Measurements from ENCODE around the gene CCDC170.

The CCDC170 gene

GRCh38 chr6:151633526-151634335 is 139.9 kb downstream of the CCDC170 start:
- H3K27me3 Mint-ChIP-seq: peaks cover 9% of the 10 kb centered on the region

GRCh38 chr6:151634336-151634720 is 140.5 kb downstream of the CCDC170 start:
- H3K4me1 Mint-ChIP-seq (ENCODE audit: low read depth): no peaks in the 10 kb centered on the region
- H3K9me3 Mint-ChIP-seq (ENCODE audit: low read depth): peaks cover 5% of the 10 kb centered on the region
- H3K27me3 Mint-ChIP-seq: peaks cover 9% of the 10 kb centered on the region
- H3K27ac Mint-ChIP-seq: no peak overlapping the region
- H3K4me3 Mint-ChIP-seq: no peak overlapping the region
- no peaks in the 10 kb centered on the region for H3K36me3 Mint-ChIP-seq

More at GRCh38 chr6:151633526-151634335, 139.9 kb downstream of the CCDC170 start:
- Mint-ChIP-seq H3K36me3 (no peaks in the 10 kb centered on the region), H3K4me1 (ENCODE audit: low read depth) (no peaks in the 10 kb centered on the region), H3K9me3 (ENCODE audit: low read depth) (peaks cover 5% of the 10 kb centered on the region), H3K4me3 (no peak overlapping the region), H3K27ac (no peak overlapping the region)

DNA sequence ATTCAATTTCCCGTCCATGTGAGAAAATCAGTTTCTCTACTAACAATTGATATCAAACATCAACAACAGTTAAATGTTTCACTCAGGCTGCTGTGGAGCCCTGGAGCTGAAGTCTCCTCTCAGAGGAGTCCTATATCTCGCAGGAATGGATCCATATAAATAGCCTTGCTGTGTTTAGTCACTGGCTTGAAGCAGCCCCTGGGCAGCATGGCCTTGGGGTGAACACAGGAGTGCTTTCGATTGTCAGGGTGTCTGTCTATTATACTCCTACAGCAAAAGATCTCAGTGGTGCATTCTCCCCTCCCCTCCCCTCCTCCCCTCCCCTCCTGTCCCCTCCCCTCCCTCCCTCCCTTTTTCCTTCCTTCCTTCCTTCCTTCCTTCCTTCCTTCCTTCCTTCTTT is 141.9 kb downstream of the CCDC170 start:
- Mint-ChIP-seq H3K27ac (no peak overlapping the region), H3K4me1 (ENCODE audit: low read depth) (no peaks in the 10 kb centered on the region), H3K4me3 (no peak overlapping the region)

GRCh38 chr6:151637814-151638213 is 144.0 kb downstream of the CCDC170 start:
- Mint-ChIP-seq H3K27ac (no peak overlapping the region), H3K9me3 (ENCODE audit: low read depth) (peaks cover 5% of the 10 kb centered on the region), H3K36me3 (no peaks in the 10 kb centered on the region), H3K4me1 (ENCODE audit: low read depth) (no peaks in the 10 kb centered on the region), H3K27me3 (peaks cover 9% of the 10 kb centered on the region), H3K4me3 (no peak overlapping the region)

More for the DNA sequence above, 141.9 kb downstream of the CCDC170 start:
- peaks cover 9% of the 10 kb centered on the region for H3K27me3 Mint-ChIP-seq
- no peaks in the 10 kb centered on the region for H3K36me3 Mint-ChIP-seq
- H3K9me3 Mint-ChIP-seq (ENCODE audit: low read depth): peaks cover 5% of the 10 kb centered on the region

- Mint-ChIP-seq H3K9me3 (ENCODE audit: low read depth) (peaks cover 5% of the 10 kb centered on the region), H3K4me1 (ENCODE audit: low read depth) (no peaks in the 10 kb centered on the region), H3K36me3 (no peaks in the 10 kb centered on the region), H3K27ac (no peak overlapping the region), H3K4me3 (no peak overlapping the region), H3K27me3 (peaks cover 13% of the 10 kb centered on the region)
Observed at GRCh38 chr6:151639750-151640149, 145.9 kb downstream of the CCDC170 start.

DNA sequence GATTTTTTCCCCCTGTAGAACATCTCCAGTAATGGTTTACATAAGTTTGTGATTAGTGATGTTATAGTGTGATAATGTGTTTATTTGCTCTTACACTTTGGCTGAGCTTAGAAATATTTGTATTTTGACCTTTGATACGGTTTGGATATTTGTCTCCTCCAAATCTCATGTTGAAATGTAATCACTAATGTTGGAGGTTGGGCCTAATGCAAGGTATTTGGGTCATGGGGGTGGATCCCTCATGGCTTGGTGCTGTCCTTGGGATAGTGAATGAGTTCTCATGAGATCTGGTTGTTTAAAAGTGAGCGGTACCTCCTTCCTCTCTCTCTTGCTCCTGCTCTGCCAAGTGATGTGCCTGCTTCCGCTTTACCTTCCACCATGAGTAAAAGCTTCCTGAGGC is 147.2 kb downstream of the CCDC170 start:
- no peak overlapping the region for H3K4me3 Mint-ChIP-seq
- peaks cover 5% of the 10 kb centered on the region for H3K9me3 Mint-ChIP-seq (ENCODE audit: low read depth)
- no peak overlapping the region for H3K27ac Mint-ChIP-seq
- H3K27me3 Mint-ChIP-seq: peaks cover 10% of the 10 kb centered on the region
- no peaks in the 10 kb centered on the region for H3K4me1 Mint-ChIP-seq (ENCODE audit: low read depth)
- no peaks in the 10 kb centered on the region for H3K36me3 Mint-ChIP-seq

- Mint-ChIP-seq H3K4me3 (no peak overlapping the region), H3K27me3 (peaks cover 19% of the 10 kb centered on the region), H3K9me3 (ENCODE audit: low read depth) (no peaks in the 10 kb centered on the region), H3K27ac (no peak overlapping the region), H3K4me1 (ENCODE audit: low read depth) (no peaks in the 10 kb centered on the region), H3K36me3 (no peaks in the 10 kb centered on the region)
Observed at GRCh38 chr6:151647976-151648639, 154.3 kb downstream of the CCDC170 start.

- no peaks in the 10 kb centered on the region for H3K36me3 Mint-ChIP-seq
- H3K27me3 Mint-ChIP-seq: peaks cover 15% of the 10 kb centered on the region
- H3K27ac Mint-ChIP-seq: no peak overlapping the region
- no peak overlapping the region for H3K4me3 Mint-ChIP-seq
- no peaks in the 10 kb centered on the region for H3K4me1 Mint-ChIP-seq (ENCODE audit: low read depth)
- H3K9me3 Mint-ChIP-seq (ENCODE audit: low read depth): peaks cover 5% of the 10 kb centered on the region
Observed at GRCh38 chr6:151649835-151650234, 156.0 kb downstream of the CCDC170 start.

- H3K4me3 Mint-ChIP-seq: no peak overlapping the region
- no peak overlapping the region for H3K27ac Mint-ChIP-seq
- peaks cover 9% of the 10 kb centered on the region for H3K27me3 Mint-ChIP-seq
- H3K9me3 Mint-ChIP-seq (ENCODE audit: low read depth): peaks cover 8% of the 10 kb centered on the region
- no peaks in the 10 kb centered on the region for H3K4me1 Mint-ChIP-seq (ENCODE audit: low read depth)
- H3K36me3 Mint-ChIP-seq: no peaks in the 10 kb centered on the region
Observed at GRCh38 chr6:151651639-151652038, 157.8 kb downstream of the CCDC170 start.

GRCh38 chr6:151652325-151652724 is 158.5 kb downstream of the CCDC170 start:
- peaks cover 8% of the 10 kb centered on the region for H3K9me3 Mint-ChIP-seq (ENCODE audit: low read depth)
- peaks cover 7% of the 10 kb centered on the region for H3K27me3 Mint-ChIP-seq
- no peaks in the 10 kb centered on the region for H3K4me1 Mint-ChIP-seq (ENCODE audit: low read depth)
- no peak overlapping the region for H3K4me3 Mint-ChIP-seq
- H3K36me3 Mint-ChIP-seq: no peaks in the 10 kb centered on the region
- H3K27ac Mint-ChIP-seq: no peak overlapping the region

- Mint-ChIP-seq H3K9me3 (ENCODE audit: low read depth) (peaks cover 8% of the 10 kb centered on the region), H3K36me3 (no peaks in the 10 kb centered on the region), H3K4me3 (no peak overlapping the region), H3K27me3 (peaks cover 5% of the 10 kb centered on the region), H3K27ac (no peak overlapping the region), H3K4me1 (ENCODE audit: low read depth) (no peaks in the 10 kb centered on the region)
Observed at GRCh38 chr6:151655099-151655498, 161.3 kb downstream of the CCDC170 start.

DNA sequence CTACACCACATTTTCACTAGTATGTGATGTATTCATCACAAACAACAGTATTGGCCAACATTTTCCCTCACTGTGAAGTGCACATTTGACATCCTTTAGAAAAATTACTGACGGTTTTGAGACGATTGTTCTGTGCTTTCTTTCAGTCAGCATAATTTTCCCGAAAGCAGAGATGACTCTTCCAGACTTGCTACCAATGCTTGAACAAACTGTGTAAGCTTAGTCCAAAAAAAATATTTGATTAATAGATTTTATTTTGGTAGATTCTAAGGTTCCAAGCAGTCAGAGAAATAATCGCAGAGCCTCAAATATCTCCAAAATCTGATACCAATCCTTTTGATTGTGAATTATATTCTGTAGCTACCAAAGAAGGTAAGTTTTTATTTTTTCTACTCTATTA is 162.6 kb downstream of the CCDC170 start:
- Mint-ChIP-seq H3K27ac (no peak overlapping the region), H3K36me3 (no peaks in the 10 kb centered on the region), H3K27me3 (peaks cover 3% of the 10 kb centered on the region), H3K9me3 (ENCODE audit: low read depth) (peaks cover 8% of the 10 kb centered on the region), H3K4me1 (ENCODE audit: low read depth) (no peaks in the 10 kb centered on the region), H3K4me3 (no peak overlapping the region)

DNA sequence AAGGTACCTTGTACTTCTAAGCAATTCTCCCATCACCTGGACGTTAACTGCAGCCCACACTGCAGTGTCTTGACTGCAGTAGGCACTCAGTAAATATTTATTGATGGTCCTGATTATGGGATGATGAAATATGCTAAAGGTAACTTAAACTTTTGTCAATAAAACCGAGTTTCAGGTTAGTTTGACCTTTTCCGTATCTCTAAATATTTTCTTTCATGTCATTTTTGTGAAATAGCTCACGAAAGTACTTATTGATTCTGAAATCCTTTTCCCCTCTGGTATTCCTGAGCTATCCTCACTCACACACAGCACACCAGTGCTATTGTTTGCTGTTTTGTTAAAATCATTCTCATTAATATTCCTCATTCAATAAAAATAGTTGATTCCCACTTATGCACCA is 164.3 kb downstream of the CCDC170 start:
- no peaks in the 10 kb centered on the region for H3K36me3 Mint-ChIP-seq
- peaks cover 1% of the 10 kb centered on the region for H3K27me3 Mint-ChIP-seq
- no peak overlapping the region for H3K27ac Mint-ChIP-seq
- no peaks in the 10 kb centered on the region for H3K4me1 Mint-ChIP-seq (ENCODE audit: low read depth)
- H3K9me3 Mint-ChIP-seq (ENCODE audit: low read depth): peaks cover 8% of the 10 kb centered on the region
- H3K4me3 Mint-ChIP-seq: no peak overlapping the region

DNA sequence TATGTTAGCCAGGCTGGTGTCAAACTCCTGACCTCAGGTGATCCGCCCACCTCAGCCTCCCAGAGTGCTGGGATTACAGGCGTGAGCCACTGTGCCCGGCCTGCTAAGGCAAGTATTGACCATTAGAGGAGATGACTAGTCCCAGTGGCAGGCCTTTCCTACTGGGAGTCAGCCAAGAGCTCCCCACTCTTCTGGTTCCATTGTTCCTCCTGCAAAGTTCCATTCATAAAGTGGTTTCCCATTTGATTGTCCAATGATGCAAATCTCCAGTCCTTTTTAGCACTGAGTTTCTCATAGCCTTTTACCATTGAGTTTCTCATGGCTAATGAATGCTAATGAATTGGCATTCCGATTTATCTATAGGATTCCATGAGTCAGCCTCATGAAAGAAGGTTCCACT is 165.4 kb downstream of the CCDC170 start:
- peaks cover 6% of the 10 kb centered on the region for H3K9me3 Mint-ChIP-seq (ENCODE audit: low read depth)
- H3K36me3 Mint-ChIP-seq: no peaks in the 10 kb centered on the region
- H3K27ac Mint-ChIP-seq: no peak overlapping the region
- H3K4me3 Mint-ChIP-seq: no peak overlapping the region
- H3K27me3 Mint-ChIP-seq: peaks cover 1% of the 10 kb centered on the region
- no peaks in the 10 kb centered on the region for H3K4me1 Mint-ChIP-seq (ENCODE audit: low read depth)

- H3K4me3 Mint-ChIP-seq: no peak overlapping the region
- H3K4me1 Mint-ChIP-seq (ENCODE audit: low read depth): no peaks in the 10 kb centered on the region
- H3K9me3 Mint-ChIP-seq (ENCODE audit: low read depth): no peaks in the 10 kb centered on the region
Observed at GRCh38 chr6:151661509-151661908, 167.7 kb downstream of the CCDC170 start.

More at GRCh38 chr6:151661509-151661908, 167.7 kb downstream of the CCDC170 start:
- H3K36me3 Mint-ChIP-seq: no peaks in the 10 kb centered on the region
- H3K27me3 Mint-ChIP-seq: peaks cover 3% of the 10 kb centered on the region
- no peak overlapping the region for H3K27ac Mint-ChIP-seq
